ENCODE results near the gene PFN3.
A peak's percentile ranks its signal among the peaks of the same experiment; 100 is the strongest.

PFN3 gene

DNA sequence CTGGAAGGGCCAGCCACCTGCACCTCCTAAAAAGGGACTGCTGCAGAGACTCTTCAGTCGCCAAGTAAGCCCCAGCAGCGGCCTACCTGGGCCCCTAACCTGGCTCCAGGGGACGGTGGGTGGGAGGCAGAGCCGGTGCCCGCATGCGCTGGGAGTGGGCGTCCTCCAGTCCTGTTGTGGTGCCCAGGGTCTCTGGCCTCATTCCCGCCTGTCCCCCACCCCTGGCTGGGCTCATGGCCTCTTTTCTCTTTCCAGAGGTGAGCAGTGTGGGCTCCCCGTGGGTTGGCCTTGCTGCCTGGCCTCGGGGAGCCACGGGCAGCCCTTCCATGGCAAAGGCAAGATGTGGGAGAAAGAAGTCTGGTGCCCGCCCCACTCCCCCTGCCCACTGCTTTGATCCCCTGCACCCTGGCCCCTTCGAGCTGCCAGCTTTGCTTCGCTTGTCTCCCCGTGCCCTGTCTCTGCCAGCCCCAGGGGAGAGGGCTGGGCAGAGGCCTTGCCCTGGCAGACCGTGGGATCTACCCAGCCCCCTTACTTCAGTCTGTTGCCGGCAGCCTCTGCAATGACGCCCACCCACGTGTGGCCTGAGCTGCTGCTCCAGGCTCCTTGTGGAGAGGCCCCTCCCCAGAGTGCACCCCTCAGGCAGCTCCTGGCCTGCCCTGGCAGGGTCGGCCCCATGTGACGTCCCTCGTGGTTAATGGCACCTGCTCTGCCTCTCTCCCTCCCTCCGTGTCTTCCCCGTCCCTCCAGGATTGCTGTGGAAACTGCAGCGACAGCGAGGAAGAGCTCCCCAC is 40.7 kb upstream of the PFN3 start:
- Mint-ChIP-seq H3K36me3 (ENCODE audit: low read depth) (peaks cover 42% of the 10 kb centered on the region), H3K4me3 (no peak overlapping the region), H3K27me3 (no peaks in the 10 kb centered on the region), H3K4me1 (ENCODE audit: low read depth) (peaks cover 61% of the 10 kb centered on the region), H3K27ac (peak overlapping the region; percentile 11), H3K9me3 (no peaks in the 10 kb centered on the region)

DNA sequence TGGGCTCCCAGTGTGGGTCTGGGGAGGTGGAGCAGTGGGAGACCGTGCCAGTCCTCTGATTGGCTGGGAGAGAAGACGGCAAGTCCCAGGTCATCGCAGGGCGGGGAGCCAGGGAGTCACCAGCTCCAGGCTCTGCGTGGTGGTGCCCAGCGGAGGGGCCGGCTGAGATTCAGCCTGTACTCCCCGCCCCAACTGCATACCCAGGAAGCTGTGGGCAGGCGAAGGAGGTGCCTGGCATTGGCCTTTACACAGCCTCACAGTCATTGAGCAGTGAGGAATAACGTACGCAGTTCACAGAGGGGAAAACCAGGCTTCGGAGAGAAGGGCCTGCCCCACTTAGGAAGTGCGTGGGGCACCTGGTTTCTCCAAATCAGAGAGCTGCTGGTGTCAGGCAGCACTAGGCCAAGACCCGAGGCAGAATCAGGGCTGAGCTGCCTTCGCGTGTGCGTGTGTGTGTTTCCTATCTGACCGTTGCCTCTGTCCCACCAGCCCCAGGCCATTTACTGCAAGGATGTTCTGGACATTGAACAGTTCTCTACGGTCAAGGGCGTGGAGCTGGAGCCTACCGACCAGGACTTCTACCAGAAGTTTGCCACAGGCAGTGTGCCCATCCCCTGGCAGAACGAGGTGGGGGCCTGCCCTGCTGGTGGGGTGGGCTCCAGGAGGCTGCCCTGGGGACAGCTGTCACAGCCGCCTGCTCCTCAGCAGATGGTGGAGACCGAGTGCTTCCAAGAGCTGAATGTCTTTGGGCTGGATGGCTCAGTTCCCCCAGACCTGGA is 39.9 kb upstream of the PFN3 start:
- Mint-ChIP-seq H3K27ac (peak overlapping the region; percentile 82), H3K36me3 (ENCODE audit: low read depth) (peaks cover 48% of the 10 kb centered on the region), H3K27me3 (no peaks in the 10 kb centered on the region), H3K4me3 (peak overlapping the region; percentile 20), H3K9me3 (no peaks in the 10 kb centered on the region), H3K4me1 (ENCODE audit: low read depth) (peaks cover 60% of the 10 kb centered on the region)

DNA sequence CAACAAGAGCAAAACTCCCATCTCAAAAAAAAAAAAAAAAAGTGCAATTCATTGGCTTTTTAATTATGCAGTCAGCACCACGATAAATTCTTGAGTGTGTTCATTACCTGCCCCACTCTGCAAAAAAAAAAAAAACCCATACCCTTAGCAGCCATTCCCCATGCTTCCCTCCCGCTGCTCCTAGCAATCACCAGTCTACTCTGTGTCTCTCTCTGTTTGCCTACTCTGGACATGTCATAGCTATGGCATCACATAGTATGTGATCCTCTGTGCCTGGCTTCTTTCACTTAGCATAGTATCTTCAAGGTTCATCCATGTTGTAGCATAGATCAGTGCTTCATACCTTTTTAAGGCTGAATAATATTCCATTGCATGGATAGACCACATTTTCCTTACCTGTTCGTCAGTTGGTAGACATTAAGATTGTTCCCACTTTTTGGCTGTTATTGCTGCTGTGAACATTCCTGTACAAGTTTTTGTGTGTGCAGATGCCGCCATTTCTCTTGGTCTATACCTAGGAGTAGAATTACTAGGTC is 39.1 kb upstream of the PFN3 start:
- Mint-ChIP-seq H3K4me1 (ENCODE audit: low read depth) (peaks cover 59% of the 10 kb centered on the region), H3K9me3 (no peaks in the 10 kb centered on the region), H3K27me3 (no peaks in the 10 kb centered on the region), H3K27ac (peak overlapping the region; percentile 82), H3K4me3 (peak overlapping the region; percentile 20), H3K36me3 (ENCODE audit: low read depth) (peaks cover 56% of the 10 kb centered on the region)

DNA sequence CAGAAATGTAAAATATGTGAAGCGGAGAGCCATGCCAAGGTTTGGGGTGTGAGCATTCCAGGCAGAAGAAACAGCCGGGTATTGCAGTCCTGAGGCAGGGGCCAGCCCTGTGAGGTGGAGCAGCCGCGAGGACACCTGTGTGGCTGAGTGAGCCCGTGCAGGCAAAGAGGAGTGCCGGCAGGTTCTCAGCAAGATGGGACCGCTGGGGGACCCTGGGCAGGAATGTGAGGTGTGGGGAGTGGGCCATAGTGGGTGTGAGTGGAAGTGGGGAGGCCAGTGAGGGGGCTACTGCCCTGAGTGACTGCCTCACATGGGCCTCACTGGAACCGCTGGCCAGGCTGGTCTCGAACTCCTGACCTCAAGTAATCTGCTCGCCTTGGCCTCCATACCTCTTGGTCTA is 38.0 kb upstream of the PFN3 start:
- Mint-ChIP-seq H3K27me3 (no peaks in the 10 kb centered on the region), H3K27ac (no peak overlapping the region), H3K4me1 (ENCODE audit: low read depth) (peaks cover 61% of the 10 kb centered on the region), H3K4me3 (no peak overlapping the region), H3K9me3 (no peaks in the 10 kb centered on the region), H3K36me3 (ENCODE audit: low read depth) (peaks cover 67% of the 10 kb centered on the region)

DNA sequence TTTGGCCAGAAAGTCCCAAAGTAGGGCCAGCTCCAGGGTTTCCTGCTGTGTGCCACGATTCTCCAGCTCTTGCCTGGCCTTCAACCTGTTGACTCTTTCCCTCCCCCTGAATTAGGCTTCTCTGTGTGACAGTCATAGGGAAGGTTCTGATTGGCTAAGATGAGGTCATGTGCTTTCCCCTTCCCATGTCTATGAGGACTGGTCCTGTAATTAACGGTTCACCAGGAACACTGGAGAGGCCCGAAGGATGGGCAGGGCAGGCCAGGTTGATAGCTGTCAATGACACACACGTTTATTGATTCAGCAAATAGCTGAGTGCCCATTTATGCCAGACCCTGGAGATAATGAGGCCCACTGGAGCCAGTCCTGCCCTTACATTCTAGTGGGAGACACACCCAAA is 37.2 kb upstream of the PFN3 start:
- Mint-ChIP-seq H3K27ac (peak overlapping the region; percentile 36), H3K9me3 (no peaks in the 10 kb centered on the region), H3K4me1 (ENCODE audit: low read depth) (peaks cover 70% of the 10 kb centered on the region)

DNA sequence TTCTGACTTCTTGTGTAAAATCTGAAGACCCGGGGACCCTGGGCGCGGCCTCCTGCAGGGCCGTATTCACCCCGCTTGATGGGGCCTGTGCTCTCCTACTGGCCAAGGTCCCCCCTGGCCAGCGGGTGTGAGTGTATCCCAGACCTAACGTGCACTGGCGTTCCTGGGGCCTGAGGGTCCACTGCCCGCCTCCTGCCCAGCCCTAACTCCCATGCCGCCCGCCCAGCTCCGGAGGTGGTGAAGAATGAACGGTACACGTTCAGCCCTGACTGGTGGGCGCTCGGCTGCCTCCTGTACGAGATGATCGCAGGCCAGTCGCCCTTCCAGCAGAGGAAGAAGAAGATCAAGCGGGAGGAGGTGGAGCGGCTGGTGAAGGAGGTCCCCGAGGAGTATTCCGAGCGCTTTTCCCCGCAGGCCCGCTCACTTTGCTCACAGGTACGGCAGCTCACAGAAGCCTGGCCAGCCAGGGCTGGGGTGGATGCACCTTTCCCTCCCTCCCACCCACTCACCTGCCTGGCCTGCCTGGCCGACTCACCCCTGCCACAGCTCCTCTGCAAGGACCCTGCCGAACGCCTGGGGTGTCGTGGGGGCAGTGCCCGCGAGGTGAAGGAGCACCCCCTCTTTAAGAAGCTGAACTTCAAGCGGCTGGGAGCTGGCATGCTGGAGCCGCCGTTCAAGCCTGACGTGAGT is 35.5 kb upstream of the PFN3 start:
- Mint-ChIP-seq H3K4me1 (ENCODE audit: low read depth) (peaks cover 82% of the 10 kb centered on the region), H3K27ac (no peak overlapping the region), H3K9me3 (no peaks in the 10 kb centered on the region), H3K27me3 (no peaks in the 10 kb centered on the region), H3K4me3 (no peak overlapping the region), H3K36me3 (ENCODE audit: low read depth) (peaks cover 71% of the 10 kb centered on the region)

More for the DNA sequence above, 37.2 kb upstream of the PFN3 start:
- peaks cover 70% of the 10 kb centered on the region for H3K36me3 Mint-ChIP-seq (ENCODE audit: low read depth)
- no peak overlapping the region for H3K4me3 Mint-ChIP-seq
- no peaks in the 10 kb centered on the region for H3K27me3 Mint-ChIP-seq

DNA sequence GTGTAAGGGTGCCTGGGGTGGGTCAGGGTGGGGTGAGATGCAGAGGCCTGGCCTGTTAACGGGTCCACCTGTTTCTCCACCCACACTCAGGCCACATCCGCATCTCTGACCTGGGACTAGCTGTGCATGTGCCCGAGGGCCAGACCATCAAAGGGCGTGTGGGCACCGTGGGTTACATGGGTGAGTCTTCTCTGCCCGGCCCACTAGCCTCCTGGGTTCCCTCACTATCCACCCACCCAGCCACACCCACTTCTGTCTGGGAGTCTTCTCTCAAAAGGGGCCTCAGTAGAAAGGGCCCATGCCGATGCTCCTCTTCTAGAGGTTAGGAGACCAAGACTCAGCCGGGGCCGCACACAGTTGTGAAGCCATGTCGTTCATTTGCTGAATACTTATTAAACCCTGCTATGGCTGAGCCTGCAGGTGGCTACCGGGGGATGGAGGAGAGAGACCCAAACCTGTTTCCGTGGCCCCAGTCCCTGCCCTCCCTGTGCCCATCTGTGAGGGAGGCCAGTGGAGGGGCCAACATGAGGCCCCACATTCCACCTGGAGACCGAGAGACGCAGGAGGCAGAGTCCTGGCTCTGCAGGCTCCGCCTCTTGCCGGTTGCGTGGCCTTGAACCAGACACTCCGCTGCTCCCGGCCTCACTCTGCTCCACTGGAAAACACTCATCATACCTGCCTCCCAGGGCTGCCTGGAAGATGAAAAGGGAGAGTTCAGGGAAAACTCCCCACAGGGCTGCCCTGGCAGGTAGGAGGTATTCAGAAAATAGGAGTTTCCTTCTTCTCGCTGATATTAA is 34.7 kb upstream of the PFN3 start:
- H3K27ac Mint-ChIP-seq = no peak overlapping the region
- no peaks in the 10 kb centered on the region for H3K27me3 Mint-ChIP-seq
- no peak overlapping the region for H3K4me3 Mint-ChIP-seq
- peaks cover 85% of the 10 kb centered on the region for H3K4me1 Mint-ChIP-seq (ENCODE audit: low read depth)
- H3K36me3 Mint-ChIP-seq (ENCODE audit: low read depth) = peaks cover 79% of the 10 kb centered on the region
- H3K9me3 Mint-ChIP-seq = no peaks in the 10 kb centered on the region

DNA sequence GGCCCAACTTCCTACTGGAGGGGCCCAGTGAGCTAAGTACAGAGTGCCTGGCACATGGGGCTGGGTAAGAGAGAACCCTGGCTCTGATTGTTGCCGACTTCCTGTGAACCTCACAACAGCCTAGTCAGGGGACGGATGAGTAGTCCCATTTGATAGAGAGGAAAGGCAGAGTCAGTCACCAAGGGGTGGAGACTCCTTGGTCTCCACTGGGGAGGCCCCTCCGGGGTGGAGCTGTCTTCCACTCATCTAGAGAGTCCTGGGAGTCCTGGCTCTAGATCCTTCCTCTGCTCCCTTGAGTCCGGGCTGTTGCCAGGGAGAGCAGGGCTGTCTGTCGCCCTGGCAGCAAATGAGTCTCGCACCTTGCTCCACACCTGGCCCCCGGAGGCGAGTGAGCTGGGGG is 34.0 kb upstream of the PFN3 start:
- Mint-ChIP-seq H3K9me3 (no peaks in the 10 kb centered on the region), H3K27ac (peak overlapping the region; percentile 84), H3K4me1 (ENCODE audit: low read depth) (peaks cover 85% of the 10 kb centered on the region), H3K36me3 (ENCODE audit: low read depth) (peaks cover 80% of the 10 kb centered on the region), H3K4me3 (peak overlapping the region; percentile 57), H3K27me3 (no peaks in the 10 kb centered on the region)

DNA sequence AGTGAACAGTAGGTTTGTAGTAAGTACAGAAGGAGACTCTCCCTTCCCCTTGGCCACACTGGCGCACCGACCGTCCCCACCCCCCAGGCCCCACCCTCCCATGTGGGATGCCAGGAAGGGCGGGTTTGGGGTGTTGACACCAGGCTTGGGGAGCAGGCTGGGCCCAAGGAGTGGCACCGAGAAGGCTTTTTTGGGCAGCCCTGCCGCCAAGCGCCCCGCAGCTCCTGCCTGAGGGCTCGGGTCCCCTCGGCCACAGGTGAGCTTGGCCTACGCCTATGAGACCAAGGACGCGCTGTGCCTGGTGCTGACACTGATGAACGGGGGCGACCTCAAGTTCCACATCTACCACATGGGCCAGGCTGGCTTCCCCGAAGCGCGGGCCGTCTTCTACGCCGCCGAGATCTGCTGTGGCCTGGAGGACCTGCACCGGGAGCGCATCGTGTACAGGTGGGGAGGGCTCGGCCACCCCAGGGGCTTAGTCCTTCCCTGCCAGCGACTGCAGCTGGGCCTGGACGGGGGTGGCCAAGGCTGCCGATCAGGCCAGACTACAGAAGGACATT is 33.3 kb upstream of the PFN3 start:
- H3K27ac Mint-ChIP-seq = peak overlapping the region; percentile 85
- H3K9me3 Mint-ChIP-seq = no peaks in the 10 kb centered on the region
- no peaks in the 10 kb centered on the region for H3K27me3 Mint-ChIP-seq
- H3K36me3 Mint-ChIP-seq (ENCODE audit: low read depth) = peaks cover 81% of the 10 kb centered on the region
- H3K4me1 Mint-ChIP-seq (ENCODE audit: low read depth) = peaks cover 87% of the 10 kb centered on the region
- peak overlapping the region; percentile 35 for H3K4me3 Mint-ChIP-seq

DNA sequence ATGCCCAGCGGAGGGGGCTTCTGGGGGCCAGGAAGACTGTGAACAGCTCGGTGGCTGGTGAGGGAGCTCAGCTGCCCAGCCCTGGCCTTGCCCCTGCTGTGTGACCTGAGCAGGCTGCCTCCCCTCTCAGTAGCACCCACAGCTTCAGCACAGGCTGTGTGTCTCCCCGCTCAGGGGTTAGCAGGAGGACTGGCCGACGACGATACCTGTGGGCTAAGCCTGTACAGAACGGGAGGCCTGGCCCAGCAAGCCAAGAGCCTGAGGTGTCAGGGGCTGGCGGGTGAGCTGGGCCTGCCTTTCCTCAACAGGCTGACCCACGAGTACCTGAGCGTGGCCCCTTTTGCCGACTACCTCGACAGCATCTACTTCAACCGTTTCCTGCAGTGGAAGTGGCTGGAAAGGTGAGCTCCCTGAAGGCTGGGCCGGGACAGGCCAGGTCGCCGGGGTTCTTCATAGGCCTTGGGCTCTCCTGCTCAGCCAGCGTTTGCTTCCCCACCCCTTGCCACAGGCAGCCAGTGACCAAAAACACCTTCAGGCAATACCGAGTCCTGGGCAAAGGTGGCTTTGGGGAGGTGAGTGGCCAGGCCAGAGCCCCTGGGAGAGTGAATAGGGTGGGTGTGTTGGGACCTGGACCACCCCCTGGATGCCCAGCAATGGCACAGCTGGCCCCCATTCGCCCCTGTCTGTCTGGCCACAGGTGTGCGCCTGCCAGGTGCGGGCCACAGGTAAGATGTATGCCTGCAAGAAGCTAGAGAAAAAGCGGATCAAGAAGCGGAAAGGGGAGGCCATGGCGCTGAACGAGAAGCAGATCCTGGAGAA is 32.6 kb upstream of the PFN3 start:
- Mint-ChIP-seq H3K4me1 (ENCODE audit: low read depth) (peaks cover 94% of the 10 kb centered on the region), H3K36me3 (ENCODE audit: low read depth) (peaks cover 79% of the 10 kb centered on the region), H3K27me3 (no peaks in the 10 kb centered on the region), H3K27ac (peak overlapping the region; percentile 85), H3K4me3 (peak overlapping the region; percentile 48), H3K9me3 (no peaks in the 10 kb centered on the region)

DNA sequence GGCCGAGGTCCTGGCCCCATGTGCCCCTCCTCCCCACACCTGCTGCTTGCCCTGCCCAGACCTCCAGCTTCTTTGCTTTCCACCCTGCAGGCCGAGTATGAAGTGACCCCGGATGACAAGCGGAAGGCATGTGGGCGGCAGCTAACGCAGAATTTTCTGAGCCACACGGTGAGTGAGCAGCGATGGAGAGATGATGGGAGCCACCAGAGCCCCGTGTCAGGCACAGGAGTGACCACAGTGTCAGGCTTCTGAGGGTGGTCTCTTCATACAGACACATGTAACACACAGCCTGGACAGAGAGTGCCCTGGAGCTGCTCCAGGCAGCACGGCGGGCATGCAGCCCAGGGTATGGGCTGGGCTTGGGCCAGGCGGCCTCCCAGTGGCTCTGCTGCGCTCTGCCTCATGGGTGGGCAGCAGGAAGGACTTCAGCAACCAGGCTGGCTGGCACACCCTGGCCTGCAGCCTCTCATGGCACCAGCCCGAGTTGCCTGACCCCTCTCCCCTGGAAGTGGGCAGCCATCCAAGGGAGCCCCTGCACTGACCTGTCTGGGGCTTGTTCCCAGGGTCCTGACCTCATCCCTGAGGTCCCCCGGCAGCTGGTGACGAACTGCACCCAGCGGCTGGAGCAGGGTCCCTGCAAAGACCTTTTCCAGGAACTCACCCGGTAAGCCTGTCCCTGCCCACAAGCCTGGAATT is 31.8 kb upstream of the PFN3 start:
- Mint-ChIP-seq H3K9me3 (no peaks in the 10 kb centered on the region), H3K36me3 (ENCODE audit: low read depth) (peaks cover 76% of the 10 kb centered on the region), H3K4me1 (ENCODE audit: low read depth) (peaks cover 93% of the 10 kb centered on the region), H3K4me3 (peak overlapping the region; percentile 95), H3K27ac (peak overlapping the region; percentile 97), H3K27me3 (no peaks in the 10 kb centered on the region)

DNA sequence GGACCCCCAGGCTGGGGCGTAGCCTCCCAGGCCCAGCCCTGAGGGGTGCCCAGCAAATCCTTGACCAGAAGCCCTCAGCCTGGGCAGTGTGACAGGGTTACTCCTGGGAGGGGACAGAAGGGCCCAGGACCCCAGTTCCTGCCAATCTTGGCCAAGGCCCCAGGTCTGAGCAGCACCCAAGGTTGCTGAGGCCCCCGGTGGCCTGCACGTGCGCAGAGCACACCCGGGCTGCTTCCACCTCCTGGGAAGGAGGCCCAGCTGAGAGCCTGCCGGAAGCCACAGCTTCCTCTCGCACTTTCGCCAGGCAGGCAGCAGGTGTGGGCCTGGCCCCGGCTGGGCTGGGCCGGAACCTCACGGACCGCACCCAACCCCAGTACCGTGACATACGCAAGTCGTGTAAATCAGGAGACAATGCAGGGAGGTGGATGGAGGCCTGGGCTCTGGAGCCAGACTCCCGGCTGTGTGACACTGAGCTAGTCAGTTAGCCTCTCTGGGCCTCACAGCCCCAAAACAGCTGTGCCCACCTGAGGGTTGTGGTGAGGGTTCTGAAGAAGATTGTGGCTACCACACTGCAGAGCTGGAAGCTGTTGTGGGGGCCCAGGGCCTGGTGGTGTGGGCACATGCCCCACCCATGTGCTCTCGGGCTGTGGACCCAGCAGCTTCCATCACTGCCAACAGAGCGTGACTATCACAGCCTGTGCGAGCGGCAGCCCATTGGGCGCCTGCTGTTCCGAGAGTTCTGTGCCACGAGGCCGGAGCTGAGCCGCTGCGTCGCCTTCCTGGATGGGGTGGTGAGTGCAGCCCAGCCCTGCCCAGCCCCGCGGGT is 31.1 kb upstream of the PFN3 start:
- no peaks in the 10 kb centered on the region for H3K27me3 Mint-ChIP-seq
- H3K27ac Mint-ChIP-seq = peak overlapping the region; percentile 97
- peaks cover 69% of the 10 kb centered on the region for H3K36me3 Mint-ChIP-seq (ENCODE audit: low read depth)
- H3K4me3 Mint-ChIP-seq = peak overlapping the region; percentile 95
- peaks cover 85% of the 10 kb centered on the region for H3K4me1 Mint-ChIP-seq (ENCODE audit: low read depth)
- no peaks in the 10 kb centered on the region for H3K9me3 Mint-ChIP-seq

Measured in stimulated activated naive CD8-positive, alpha-beta T cell treated with anti-CD3 and anti-CD28 coated beads, Interleukin-15, Interleukin-2, amounts not matched to agents 100 ng/mL and 50 ng/mL, for 24 hours (primary cell).